Subcutaneous adipose tissue (tissue), 4 donors: Measurements from ENCODE around the gene SNX19. TPM values are rescaled to one million over a fixed set of nuclear protein-coding genes. Genes with fewer than 3 reads are reported as not detected.

ENCODE experiments used
- CTCF ChIP-seq: fragments of 450-650 bp; IDR thresholded peaks from one replicate; pipeline ENCODE4 v1.5.1; 2016; ENCODE audit warnings: low read depth, mild to moderate bottlenecking, control low read depth, antibody characterized with exemption, moderate library complexity
- total RNA-seq, 4 donors: library from RNA; depleted of rRNA; stranded (reverse); fragments of >200 nt; gene quantifications; one replicate each; pipeline ENCODE4 v1.1.0, GENCODE V29; 2016

Gene SNX19
- total RNA-seq, 4 donors from 2014 or later = 86.0 to 170 (median 103) TPM

DNA sequence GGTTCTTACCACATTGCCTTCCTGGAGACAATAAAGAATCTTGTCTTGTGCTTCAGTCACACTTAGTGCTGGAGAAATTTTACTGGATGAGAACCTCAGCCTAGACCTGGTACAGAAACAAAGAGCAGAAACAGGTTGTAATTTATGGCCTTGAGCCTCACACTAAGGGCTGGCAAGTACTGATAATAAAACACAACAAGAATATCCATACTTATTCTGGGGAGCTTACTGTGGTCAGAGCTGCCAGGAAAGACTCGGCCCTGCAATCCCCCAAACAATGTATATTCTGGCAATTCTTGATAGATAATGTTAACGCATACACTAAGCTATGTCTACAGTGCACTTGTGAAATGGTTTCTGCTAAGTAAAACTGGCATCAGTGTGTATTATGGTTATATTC, 9.7 kb downstream of the SNX19 start:
- TF ChIP-seq CTCF = no peak

DNA sequence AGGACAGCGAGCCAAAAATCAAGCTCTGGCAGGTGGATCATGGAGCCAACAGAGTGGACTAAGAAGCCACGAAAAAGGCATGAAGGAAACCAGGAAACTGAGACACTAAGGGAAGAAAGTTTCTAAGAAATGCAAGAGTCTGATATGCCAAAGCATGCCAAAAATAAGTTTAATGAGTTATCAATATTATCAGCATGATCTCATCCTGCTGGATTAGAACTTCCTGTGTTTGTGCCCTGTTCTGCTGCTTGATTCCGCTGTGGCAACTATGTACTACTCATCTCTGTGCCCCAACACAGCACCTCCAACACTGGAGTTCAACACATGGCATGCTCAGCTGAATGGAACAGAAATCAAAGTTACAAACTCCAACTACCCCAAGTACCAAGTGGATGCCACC, 10.8 kb downstream of the SNX19 start:
- TF ChIP-seq CTCF = no peak

DNA sequence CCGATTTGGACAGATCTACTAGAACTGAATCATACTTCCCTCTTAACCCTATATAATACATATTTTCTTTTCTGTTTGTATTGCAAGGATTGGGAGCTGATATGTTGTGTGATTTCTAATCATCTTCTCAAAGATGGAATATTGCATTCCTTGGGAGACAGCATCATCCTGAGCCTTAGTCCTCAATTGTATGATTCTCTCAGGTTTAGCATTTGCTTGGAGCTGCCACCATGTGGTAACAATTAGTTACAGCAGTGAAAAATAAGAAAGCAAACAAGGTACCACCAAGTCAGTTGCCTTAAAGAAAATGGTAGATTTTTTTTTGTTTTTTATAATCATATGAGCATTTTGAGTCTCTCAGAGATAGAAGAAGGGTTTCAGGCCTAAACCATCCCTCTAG, 11.9 kb downstream of the SNX19 start:
- no peak for TF ChIP-seq CTCF

DNA sequence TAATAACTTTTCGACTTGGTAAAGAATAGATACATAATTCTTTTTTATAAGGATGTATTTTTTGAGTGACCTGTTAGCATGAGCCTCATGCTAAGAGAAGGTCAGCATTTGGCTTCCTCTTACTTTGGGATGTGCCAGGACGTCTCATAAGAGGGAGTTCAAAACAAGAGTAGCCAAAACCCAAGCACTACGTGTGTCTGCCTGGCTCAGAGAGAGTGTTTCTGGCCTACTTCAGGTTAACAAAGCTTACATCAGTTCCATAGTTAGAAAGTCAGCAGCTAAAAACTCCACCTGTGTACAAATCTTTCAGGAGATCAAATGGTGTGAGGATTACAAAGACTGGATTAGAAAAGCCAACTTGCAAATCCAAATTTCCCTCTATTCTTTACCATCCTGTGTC, 13.9 kb downstream of the SNX19 start:
- no peak for TF ChIP-seq CTCF

- TF ChIP-seq CTCF = no peak
These were observed 17.2 kb downstream of the SNX19 start for GRCh38 chr11:130899106-130899505.

DNA sequence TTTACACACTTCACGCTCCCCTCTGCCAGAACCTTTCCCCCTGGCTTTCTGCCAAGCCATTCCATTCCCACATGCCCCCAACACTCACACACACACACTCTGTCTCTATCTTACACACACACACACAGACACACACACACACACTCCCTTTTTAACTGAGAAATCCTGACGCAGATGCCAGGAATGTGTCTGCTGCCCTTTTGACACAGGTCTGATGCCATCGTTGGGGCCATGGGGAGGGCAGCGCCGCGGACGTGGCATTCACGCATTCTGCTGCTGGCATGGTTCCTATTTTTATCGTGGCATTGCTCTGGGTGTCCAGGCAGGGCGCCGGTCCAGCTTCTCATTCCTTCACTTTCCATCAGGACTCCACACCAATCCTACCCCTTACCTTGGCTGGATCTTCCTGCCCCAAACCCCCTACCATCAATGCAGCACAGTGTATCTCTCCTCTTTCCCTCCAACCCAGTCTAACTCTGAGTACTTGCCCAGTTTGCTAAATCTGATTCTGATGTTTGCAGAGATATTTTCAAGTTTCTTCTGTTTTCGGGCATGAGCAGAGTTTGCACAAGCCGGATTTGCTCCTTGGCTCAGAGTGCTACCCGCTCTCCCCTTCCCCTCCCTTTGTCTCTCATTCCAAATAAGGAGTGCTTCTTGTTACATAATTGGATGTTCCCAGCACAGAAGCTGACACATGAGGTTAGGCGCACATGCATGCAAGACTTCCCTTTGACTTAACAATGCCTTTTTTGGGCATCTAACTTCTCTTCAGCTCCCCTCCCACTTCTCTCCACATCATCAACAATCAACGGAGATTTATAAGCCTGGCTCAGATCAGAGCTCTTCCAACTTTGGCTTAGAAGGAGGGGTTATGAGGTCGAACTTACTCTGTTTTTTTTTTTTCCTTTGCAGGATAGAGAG, 18.8 kb downstream of the SNX19 start:
- TF ChIP-seq CTCF = no peak

DNA sequence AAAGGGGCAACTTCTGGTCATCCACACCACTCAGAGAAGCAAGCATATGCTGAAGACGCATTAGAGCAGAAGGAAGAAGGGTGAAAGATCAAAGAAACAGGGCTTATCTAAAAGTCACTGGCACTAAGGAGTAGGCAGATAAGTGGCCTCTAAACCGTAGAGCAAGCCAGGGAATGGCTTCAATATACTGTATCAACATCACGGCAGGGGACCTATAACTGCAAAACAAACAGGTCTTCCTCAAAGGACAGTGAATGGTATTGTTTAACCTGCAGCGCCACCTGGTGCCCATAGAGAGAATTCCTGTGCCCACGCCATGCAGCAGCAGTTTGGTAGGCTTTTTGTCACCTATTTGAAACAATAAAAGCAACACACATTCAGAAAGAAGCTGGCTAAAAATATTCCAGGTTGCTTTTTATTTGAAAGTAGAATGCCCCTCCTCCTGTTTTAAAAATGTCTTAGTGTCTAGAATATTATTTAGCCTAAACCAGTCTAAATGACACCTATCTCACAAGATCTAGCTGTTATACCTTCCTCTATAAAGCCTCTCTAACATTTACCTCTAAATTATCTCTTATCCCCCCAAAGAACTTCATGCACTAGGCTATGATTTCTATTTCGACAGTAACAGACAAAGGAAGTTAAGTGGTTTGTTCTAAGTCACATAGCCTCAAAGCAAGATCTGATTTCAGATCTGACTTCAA, 21.8 kb downstream of the SNX19 start:
- no peak for TF ChIP-seq CTCF
